ENCODE results near the gene KIF11. TPM values are rescaled to one million over a fixed set of nuclear protein-coding genes. Genes with fewer than 3 reads are reported as not detected.
A peak's percentile ranks its signal among the peaks of the same experiment; 100 is the strongest.

The KIF11 gene
- total and polyA plus RNA-seq, 2 of the 13 experiments (the other 11 are each of a cell fraction or from before 2014, with no cell fraction given), result 8.7 to 38.4 TPM

- TF ChIP-seq NFAT5 (CRISPR knock-in tag; IDR thresholded peaks at IDR 0.05) (no peak), ZFP36 (IDR thresholded peaks at IDR 0.05; ENCODE audit: borderline replicate concordance, low read depth, low read length, partially characterized antibody) (no peak), ZNF850 (CRISPR knock-in tag; conservative IDR thresholded peaks at IDR 0.05) (0 out of 2 replicates have a peak, but pooled peaks have one; percentile 18), RFXANK (CRISPR knock-in tag; IDR thresholded peaks at IDR 0.05) (no peak; the same call in 1 of the 2 replicates), PCBP1 (IDR thresholded peaks at IDR 0.05; ENCODE audit: borderline replicate concordance, low read depth, low read length) (no peak), ZNF354B (CRISPR knock-in tag; IDR thresholded peaks at IDR 0.05) (no peak), ZNF724P (CRISPR knock-in tag; IDR thresholded peaks at IDR 0.05; ENCODE audit: borderline replicate concordance) (no peak), ZFP36L2 (CRISPR knock-in tag; IDR thresholded peaks at IDR 0.05) (no peak), AHDC1 (CRISPR knock-in tag; IDR thresholded peaks at IDR 0.05; ENCODE audit: borderline replicate concordance) (peak; percentile 48; the same call in 1 of the 2 replicates), NCOA5 (CRISPR knock-in tag; IDR thresholded peaks at IDR 0.05) (no peak), ZBTB7B (CRISPR knock-in tag; IDR thresholded peaks at IDR 0.05) (peak; percentile 73), USF2 (IDR thresholded peaks at IDR 0.05; ENCODE audit: low read depth, low read length) (no peak), USF2 (CRISPR knock-in tag; IDR thresholded peaks at IDR 0.05; ENCODE audit: borderline replicate concordance) (no peak), ZBTB2 (CRISPR knock-in tag; IDR thresholded peaks at IDR 0.05; ENCODE audit: low read depth) (peak; percentile 61; the same call in 1 of the 2 replicates)
Observed at GRCh38 chr10:92592761-92593618, at the start of gene KIF11 (continued).

All from HepG2 (cell line).